GM12878 (cell line): ENCODE data around the gene DMRTB1. TPM values are rescaled to one million over a fixed set of nuclear protein-coding genes. Genes with fewer than 3 reads are reported as not detected.
A peak's percentile ranks its signal among the peaks of the same experiment; 100 is the strongest.

Source experiments
- ATAC-seq: fragments of 200-7000 bp; cut with Tn5 transposase; 3 replicates; pipeline ENCODE4 v1.9.1; 2020; ENCODE audit warnings: mild to moderate bottlenecking, moderate library complexity
- BruUV-seq: library from RNA; stranded (reverse); fragments of 400-500 nt; replicated peaks from 2 replicates; lab custom pipeline; 2021; lab: Mats Ljungman, UMichigan
- CTCF ChIA-PET: fragments of 300-600 bp; sonication (Branson Sonifier 250); formaldehyde crosslinking; extraction: SDS; loops from one replicate; lab custom pipeline; 2021; ENCODE audit warnings: inconsistent platforms; lab: Yijun Ruan, JAX
- POLR2A ChIA-PET: fragments of 350-600 bp; formaldehyde crosslinking; extraction: SDS; loops from one replicate; lab custom pipeline; 2021; ENCODE audit warnings: inconsistent platforms; lab: Charles Lee
- RAD21 ChIA-PET: fragments of 300-600 bp; sonication (Branson Sonifier 250); formaldehyde crosslinking; loops from one replicate; lab custom pipeline; 2023; ENCODE audit warnings: antibody characterized with exemption; ENCODE audit not compliant: unreplicated experiment; lab: Charles Lee
- SMC1A ChIA-PET: fragments of 300-600 bp; sonication (Branson Sonifier 250); formaldehyde crosslinking; loops from one replicate; lab custom pipeline; 2023; ENCODE audit not compliant: unreplicated experiment, uncharacterized antibody; lab: Charles Lee
- DNase-seq: peaks from one replicate; pipeline ENCODE4 v3.0.0-alpha.2; 2011; ENCODE audit warnings: low read depth, low spot score
- FAIRE-seq: peaks from 3 replicates; lab custom pipeline; 2011; peaks lifted over from hg19 to GRCh38; lab: Jason Lieb, UNC
- H2AFZ ChIP-seq: 2 replicates; pipeline ENCODE4 v1.6.0; 2011; ENCODE audit warnings: low read depth, low read length, control low read depth; ENCODE audit not compliant: control insufficient read depth
- H3K27ac ChIP-seq: 2 replicates; pipeline ENCODE4 v1.5.1; 2011; ENCODE audit warnings: control low read depth; ENCODE audit not compliant: control insufficient read depth, insufficient read depth
- H3K27me3 ChIP-seq, 2 experiments: replicated peaks in 1 of 2; 2 replicates each; pipeline versions ENCODE4 v1.6.0 to v1.6.1; 2011; ENCODE audit warnings: low read length in 1 of 2; ENCODE audit not compliant: control insufficient read depth in 2 of 2, insufficient read depth in 2 of 2
- H3K36me3 ChIP-seq, 2 experiments: 2 replicates each; pipeline ENCODE4 v1.5.1; 2011; ENCODE audit warnings: low read length in 1 of 2; ENCODE audit not compliant: control insufficient read depth in 2 of 2, insufficient read depth in 2 of 2
- H3K4me1 ChIP-seq: 2 replicates; pipeline ENCODE4 v1.6.1; 2011; ENCODE audit warnings: mild to moderate bottlenecking, low read length, moderate library complexity, mixed read lengths; ENCODE audit not compliant: control insufficient read depth, insufficient read depth
- H3K4me2 ChIP-seq: 2 replicates; pipeline ENCODE4 v1.6.0; 2011; ENCODE audit warnings: control low read depth; ENCODE audit not compliant: control insufficient read depth, insufficient read depth
- H3K4me3 ChIP-seq: fragments of 200-600 bp; sonication (generic); 2 replicates; pipeline ENCODE4 v1.5.1; 2016
- H3K79me2 ChIP-seq: 2 replicates; pipeline ENCODE4 v1.6.0; 2011; ENCODE audit warnings: low read length; ENCODE audit not compliant: control insufficient read depth, insufficient read depth
- H3K9ac ChIP-seq: 2 replicates; pipeline ENCODE4 v1.8.0; 2011; ENCODE audit warnings: low read length, control low read depth, mixed read lengths; ENCODE audit not compliant: control insufficient read depth, insufficient read depth
- H3K9me3 ChIP-seq: replicated peaks from 3 replicates; pipeline ENCODE4 v1.5.1; 2011; ENCODE audit warnings: mild to moderate bottlenecking, low read length; ENCODE audit not compliant: control insufficient read depth, insufficient read depth
- H4K20me1 ChIP-seq: 2 replicates; pipeline ENCODE4 v1.6.0; 2011; ENCODE audit not compliant: control insufficient read depth, insufficient read depth
- BACH1 ChIP-seq: fragments of 450-650 bp; IDR thresholded peaks from 2 replicates; pipeline ENCODE4 v1.6.1; 2017; ENCODE audit warnings: mild to moderate bottlenecking, borderline replicate concordance
- ESRRA ChIP-seq: IDR thresholded peaks from 2 replicates; pipeline ENCODE4 v1.6.1; 2012; ENCODE audit warnings: mild to moderate bottlenecking, low read length, improper control_type of control experiment
- HDAC2 ChIP-seq: fragments of 200-600 bp; sonication (generic); IDR thresholded peaks from 2 replicates; pipeline ENCODE4 v1.6.1; 2017
- HDAC6 ChIP-seq: fragments of 200-600 bp; sonication (generic); IDR thresholded peaks from one replicate; pipeline ENCODE4 v1.8.0; 2017; ENCODE audit warnings: antibody characterized with exemption; ENCODE audit not compliant: unreplicated experiment
- IKZF1 ChIP-seq: fragments of 450-650 bp; conservative IDR thresholded peaks from 2 replicates; pipeline ENCODE4 v1.6.1; 2017; ENCODE audit warnings: antibody characterized with exemption, mild to moderate bottlenecking
- NFYB ChIP-seq: IDR thresholded peaks from 2 replicates; pipeline ENCODE4 v1.6.1; 2011; ENCODE audit warnings: low read depth, mild to moderate bottlenecking, low read length, improper control_type of control experiment, moderate library complexity; ENCODE audit not compliant: insufficient read depth
- NR2C1 ChIP-seq: fragments of 450-650 bp; IDR thresholded peaks from 2 replicates; pipeline ENCODE4 v1.6.1; 2017; ENCODE audit warnings: antibody characterized with exemption, mild to moderate bottlenecking, moderate library complexity
- RAD51 ChIP-seq: fragments of 450-650 bp; IDR thresholded peaks from 2 replicates; pipeline ENCODE4 v1.6.1; 2016; ENCODE audit warnings: moderate library complexity, mild to moderate bottlenecking, inconsistent platforms
- RFX5 ChIP-seq: IDR thresholded peaks from 2 replicates; pipeline ENCODE4 v1.6.1; 2011; ENCODE audit warnings: low read depth, low read length, improper control_type of control experiment
- SMAD5 ChIP-seq: IDR thresholded peaks from 2 replicates; pipeline ENCODE4 v1.6.1; 2016; ENCODE audit warnings: antibody characterized with exemption, low read depth
- WGBS: methylation state at CpG from one replicate; pipeline ENCODE4 v1.1.6; 2016; ENCODE audit warnings: low lambda C conversion rate; ENCODE audit not compliant: insufficient replicate concordance, insufficient coverage; ENCODE audit errors: missing lambda C conversion rate; 5-methylcytosine and 5-hydroxymethylcytosine counted together
- in situ Hi-C: fragments of 300-500 bp; cut with MboI; formaldehyde crosslinking; loops from 9 replicates; pipeline ENCODE4 v1.14.3; 2018; ENCODE audit warnings: mixed read lengths
- intact Hi-C: fragments of 100-400 bp; cut with micrococcal nuclease; formaldehyde crosslinking; loops from one replicate; pipeline ENCODE4 v1.14.2; 2022; ENCODE audit not compliant: unreplicated experiment
- polyA plus RNA-seq, 11 experiments: library from polyadenylated mRNA; depleted of rRNA in 4 of 11; unstranded in 6 of 11; stranded (reverse) in 5 of 11; fragments of >200 nt; fragmentation: Nextera tagmentation in 4 of 11; fragmentation: Illumina TruSeq in 1 of 11; extraction: Ambion mirVana in 4 of 11; extraction: Trizol in 1 of 11; gene quantifications; 1 replicate in 1 of 11; 2 replicates in 10 of 11; pipeline versions ENCODE4 v1.2.1 to v1.2.3, GENCODE V29; 2011 to 2016; ENCODE audit warnings: inconsistent platforms in 2 of 11, missing spikeins in 2 of 11, low read depth in 1 of 11
- total RNA-seq, 4 experiments: library from RNA; depleted of rRNA in 3 of 4; stranded (reverse); fragments of >200 nt in 3 of 4; fragmentation: Illumina TruSeq in 1 of 4; extraction: Trizol in 1 of 4; gene quantifications; 2 replicates each; pipeline versions ENCODE4 v1.2.1 to v1.2.3, GENCODE V29; 2013 to 2021
- TF ChIP-seq, protein P1 (sequence below): fragments of 450-650 bp; IDR thresholded peaks from 2 replicates; pipeline ENCODE4 v1.6.1; 2017; ENCODE audit warnings: mild to moderate bottlenecking, moderate library complexity
- TF ChIP-seq, protein P2 (sequence below), 3 experiments: IDR thresholded peaks in 2 of 3; conservative IDR thresholded peaks in 1 of 3; 2 replicates each; pipeline ENCODE4 v1.5.1; 2011; ENCODE audit warnings: low read depth in 3 of 3, low read length in 3 of 3, mild to moderate bottlenecking in 3 of 3, control low read depth in 2 of 3, moderate library complexity in 2 of 3, inconsistent platforms in 1 of 3, mixed read lengths in 1 of 3; ENCODE audit not compliant: control insufficient read depth in 2 of 3, insufficient read depth in 1 of 3; ENCODE audit errors: extremely low read depth in 1 of 3
- TF ChIP-seq, protein P3 (sequence below): fragments of 450-650 bp; IDR thresholded peaks from 2 replicates; pipeline ENCODE4 v1.6.1; 2018; ENCODE audit warnings: mild to moderate bottlenecking, low read depth, moderate library complexity; ENCODE audit not compliant: partially characterized antibody

Gene DMRTB1
- total and polyA plus RNA-seq, 10 of the 15 experiments (the other 5 are each of a cell fraction or from before 2014, with no cell fraction given), result not detected

- TF ChIP-seq, protein P1, sequence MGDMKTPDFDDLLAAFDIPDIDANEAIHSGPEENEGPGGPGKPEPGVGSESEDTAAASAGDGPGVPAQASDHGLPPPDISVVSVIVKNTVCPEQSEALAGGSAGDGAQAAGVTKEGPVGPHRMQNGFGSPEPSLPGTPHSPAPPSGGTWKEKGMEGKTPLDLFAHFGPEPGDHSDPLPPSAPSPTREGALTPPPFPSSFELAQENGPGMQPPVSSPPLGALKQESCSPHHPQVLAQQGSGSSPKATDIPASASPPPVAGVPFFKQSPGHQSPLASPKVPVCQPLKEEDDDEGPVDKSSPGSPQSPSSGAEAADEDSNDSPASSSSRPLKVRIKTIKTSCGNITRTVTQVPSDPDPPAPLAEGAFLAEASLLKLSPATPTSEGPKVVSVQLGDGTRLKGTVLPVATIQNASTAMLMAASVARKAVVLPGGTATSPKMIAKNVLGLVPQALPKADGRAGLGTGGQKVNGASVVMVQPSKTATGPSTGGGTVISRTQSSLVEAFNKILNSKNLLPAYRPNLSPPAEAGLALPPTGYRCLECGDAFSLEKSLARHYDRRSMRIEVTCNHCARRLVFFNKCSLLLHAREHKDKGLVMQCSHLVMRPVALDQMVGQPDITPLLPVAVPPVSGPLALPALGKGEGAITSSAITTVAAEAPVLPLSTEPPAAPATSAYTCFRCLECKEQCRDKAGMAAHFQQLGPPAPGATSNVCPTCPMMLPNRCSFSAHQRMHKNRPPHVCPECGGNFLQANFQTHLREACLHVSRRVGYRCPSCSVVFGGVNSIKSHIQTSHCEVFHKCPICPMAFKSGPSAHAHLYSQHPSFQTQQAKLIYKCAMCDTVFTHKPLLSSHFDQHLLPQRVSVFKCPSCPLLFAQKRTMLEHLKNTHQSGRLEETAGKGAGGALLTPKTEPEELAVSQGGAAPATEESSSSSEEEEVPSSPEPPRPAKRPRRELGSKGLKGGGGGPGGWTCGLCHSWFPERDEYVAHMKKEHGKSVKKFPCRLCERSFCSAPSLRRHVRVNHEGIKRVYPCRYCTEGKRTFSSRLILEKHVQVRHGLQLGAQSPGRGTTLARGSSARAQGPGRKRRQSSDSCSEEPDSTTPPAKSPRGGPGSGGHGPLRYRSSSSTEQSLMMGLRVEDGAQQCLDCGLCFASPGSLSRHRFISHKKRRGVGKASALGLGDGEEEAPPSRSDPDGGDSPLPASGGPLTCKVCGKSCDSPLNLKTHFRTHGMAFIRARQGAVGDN, result no peak
- no peak for TF ChIP-seq HDAC6
- TF ChIP-seq IKZF1, result no peak
- no peak for TF ChIP-seq ESRRA
- TF ChIP-seq NR2C1, result no peak
- TF ChIP-seq HDAC2, result no peak
- no peak for TF ChIP-seq RFX5
These were observed 49.5 kb upstream of the DMRTB1 start (continued) for GRCh38 chr1:53409695-53410094.

DNA sequence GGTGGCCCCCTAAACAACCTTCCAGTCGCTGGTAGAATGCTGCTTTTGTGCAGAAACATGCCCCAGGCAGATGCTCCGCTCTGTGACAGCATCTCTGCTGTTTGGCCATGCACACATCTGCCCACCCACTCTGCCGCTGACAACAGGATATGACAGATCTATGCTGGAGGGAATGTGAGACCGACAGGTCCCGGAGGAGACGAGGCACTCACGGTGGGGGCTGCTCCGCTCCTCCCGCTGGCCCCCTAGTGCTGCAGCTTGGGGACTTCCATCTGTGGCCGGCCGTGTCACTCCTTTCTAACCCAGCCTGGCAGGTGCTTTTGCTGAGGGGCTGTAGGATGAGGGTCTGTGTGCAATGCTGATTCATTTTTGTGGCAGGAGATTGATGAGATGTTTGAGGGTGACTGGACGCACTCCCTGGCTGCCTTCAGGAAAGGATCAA, 49.1 kb upstream of the DMRTB1 start:
- POLR2A ChIA-PET, result interaction anchor here (0.6 to 3.7 kb wide), 3 partner anchors 13 to 114 kb away, joined by 4 to 13 read pairs (median 6); no protein-coding TSS in a partner anchor
- no peaks in the 10 kb centered on the region for H4K20me1 ChIP-seq
- H3K4me1 ChIP-seq, result peaks cover 38% of the 10 kb centered on the region
- 12% methylated on average over 12 of the region's 12 CpGs for WGBS
- H3K27me3 ChIP-seq, result no peaks in the 10 kb centered on the region
- intact Hi-C loops (no loop called here), in situ Hi-C loops (no loop called here)
- no peaks in the 10 kb centered on the region for H3K79me2 ChIP-seq
- no peaks in the 10 kb centered on the region for H3K36me3 ChIP-seq
- RAD21 ChIA-PET, result interaction anchor here (2.4 to 2.6 kb wide), 2 partner anchors 15 to 17 kb away, joined by 12 to 17 read pairs; no protein-coding TSS in a partner anchor
- SMC1A ChIA-PET, result interaction anchor here (0.9 to 4.9 kb wide), 4 partner anchors 13 to 131 kb away, joined by 3 to 25 read pairs (median 7); no protein-coding TSS in a partner anchor
- FAIRE-seq (no peak), DNase-seq (peak; percentile 36), ATAC-seq (peak; percentile 72)
- H2AFZ ChIP-seq, result peak overlapping the region; percentile 8
- peak overlapping the region; percentile 19 for H3K4me2 ChIP-seq
- CTCF ChIA-PET, result interaction anchor here (0.8 to 1.9 kb wide), 3 partner anchors 17 to 42 kb away, joined by 3 to 6 read pairs (median 4); no protein-coding TSS in a partner anchor
- no peak overlapping the region for H3K4me3 ChIP-seq
- H3K9ac ChIP-seq, result no peak overlapping the region
- BruUV-seq, result no TSS peak
- H3K9me3 ChIP-seq, result no peaks in the 10 kb centered on the region
- no peak overlapping the region for H3K27ac ChIP-seq
- TF ChIP-seq, protein P2, sequence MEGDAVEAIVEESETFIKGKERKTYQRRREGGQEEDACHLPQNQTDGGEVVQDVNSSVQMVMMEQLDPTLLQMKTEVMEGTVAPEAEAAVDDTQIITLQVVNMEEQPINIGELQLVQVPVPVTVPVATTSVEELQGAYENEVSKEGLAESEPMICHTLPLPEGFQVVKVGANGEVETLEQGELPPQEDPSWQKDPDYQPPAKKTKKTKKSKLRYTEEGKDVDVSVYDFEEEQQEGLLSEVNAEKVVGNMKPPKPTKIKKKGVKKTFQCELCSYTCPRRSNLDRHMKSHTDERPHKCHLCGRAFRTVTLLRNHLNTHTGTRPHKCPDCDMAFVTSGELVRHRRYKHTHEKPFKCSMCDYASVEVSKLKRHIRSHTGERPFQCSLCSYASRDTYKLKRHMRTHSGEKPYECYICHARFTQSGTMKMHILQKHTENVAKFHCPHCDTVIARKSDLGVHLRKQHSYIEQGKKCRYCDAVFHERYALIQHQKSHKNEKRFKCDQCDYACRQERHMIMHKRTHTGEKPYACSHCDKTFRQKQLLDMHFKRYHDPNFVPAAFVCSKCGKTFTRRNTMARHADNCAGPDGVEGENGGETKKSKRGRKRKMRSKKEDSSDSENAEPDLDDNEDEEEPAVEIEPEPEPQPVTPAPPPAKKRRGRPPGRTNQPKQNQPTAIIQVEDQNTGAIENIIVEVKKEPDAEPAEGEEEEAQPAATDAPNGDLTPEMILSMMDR (IDR thresholded peaks at IDR 0.05 in 2 of 3, conservative IDR thresholded peaks at IDR 0.05 in 1 of 3; ENCODE audit: control insufficient read depth in 2 of 3, extremely low read depth in 1 of 3, insufficient read depth in 1 of 3, low read depth in 3 of 3, low read length in 3 of 3), result no peak
- TF ChIP-seq RAD51 (no peak), NFYB (no peak), BACH1 (no peak), SMAD5 (no peak)
- TF ChIP-seq, protein P3, sequence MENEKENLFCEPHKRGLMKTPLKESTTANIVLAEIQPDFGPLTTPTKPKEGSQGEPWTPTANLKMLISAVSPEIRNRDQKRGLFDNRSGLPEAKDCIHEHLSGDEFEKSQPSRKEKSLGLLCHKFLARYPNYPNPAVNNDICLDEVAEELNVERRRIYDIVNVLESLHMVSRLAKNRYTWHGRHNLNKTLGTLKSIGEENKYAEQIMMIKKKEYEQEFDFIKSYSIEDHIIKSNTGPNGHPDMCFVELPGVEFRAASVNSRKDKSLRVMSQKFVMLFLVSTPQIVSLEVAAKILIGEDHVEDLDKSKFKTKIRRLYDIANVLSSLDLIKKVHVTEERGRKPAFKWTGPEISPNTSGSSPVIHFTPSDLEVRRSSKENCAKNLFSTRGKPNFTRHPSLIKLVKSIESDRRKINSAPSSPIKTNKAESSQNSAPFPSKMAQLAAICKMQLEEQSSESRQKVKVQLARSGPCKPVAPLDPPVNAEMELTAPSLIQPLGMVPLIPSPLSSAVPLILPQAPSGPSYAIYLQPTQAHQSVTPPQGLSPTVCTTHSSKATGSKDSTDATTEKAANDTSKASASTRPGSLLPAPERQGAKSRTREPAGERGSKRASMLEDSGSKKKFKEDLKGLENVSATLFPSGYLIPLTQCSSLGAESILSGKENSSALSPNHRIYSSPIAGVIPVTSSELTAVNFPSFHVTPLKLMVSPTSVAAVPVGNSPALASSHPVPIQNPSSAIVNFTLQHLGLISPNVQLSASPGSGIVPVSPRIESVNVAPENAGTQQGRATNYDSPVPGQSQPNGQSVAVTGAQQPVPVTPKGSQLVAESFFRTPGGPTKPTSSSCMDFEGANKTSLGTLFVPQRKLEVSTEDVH, result no peak
